GM12878 (cell line): Measurements from ENCODE around the gene GBA2. TPM values are rescaled to one million over a fixed set of nuclear protein-coding genes. Genes with fewer than 3 reads are reported as not detected.

Experiments used
- DPF2 ChIP-seq: fragments of 450-650 bp; IDR thresholded peaks from 2 replicates; pipeline ENCODE4 v1.6.1; 2017; ENCODE audit warnings: mild to moderate bottlenecking
- ETV6 ChIP-seq, 2 experiments: fragments of 450-650 bp in 1 of 2; IDR thresholded peaks in 1 of 2; conservative IDR thresholded peaks in 1 of 2; 2 replicates each; pipeline ENCODE4 v1.6.1; 2014; ENCODE audit warnings: antibody characterized with exemption in 1 of 2, borderline replicate concordance in 1 of 2, low read depth in 1 of 2, mild to moderate bottlenecking in 1 of 2, moderate library complexity in 1 of 2
- GABPA ChIP-seq: IDR thresholded peaks from 2 replicates; pipeline ENCODE4 v1.6.1; 2014; ENCODE audit warnings: antibody characterized with exemption, low read depth, mild to moderate bottlenecking, inconsistent platforms
- HDGF ChIP-seq: fragments of 450-650 bp; IDR thresholded peaks from 2 replicates; pipeline ENCODE4 v1.6.1; 2016; ENCODE audit warnings: antibody characterized with exemption
- HSF1 ChIP-seq: fragments of 150-350 bp; IDR thresholded peaks from 2 replicates; pipeline ENCODE4 v1.6.1; 2014; ENCODE audit warnings: mild to moderate bottlenecking, low read depth, low read length
- KDM1A ChIP-seq: fragments of 200-600 bp; sonication (generic); IDR thresholded peaks from 2 replicates; pipeline ENCODE4 v1.6.1; 2016; ENCODE audit warnings: borderline replicate concordance
- MLLT1 ChIP-seq: fragments of 450-650 bp; IDR thresholded peaks from 2 replicates; pipeline ENCODE4 v1.6.1; 2016; ENCODE audit warnings: mild to moderate bottlenecking
- MXI1 ChIP-seq: fragments of 150-350 bp; IDR thresholded peaks from 2 replicates; pipeline ENCODE4 v1.6.1; 2011; ENCODE audit warnings: low read depth, mild to moderate bottlenecking, inconsistent platforms, low read length, improper control_type of control experiment
- PAX8 ChIP-seq: fragments of 450-650 bp; IDR thresholded peaks from 2 replicates; pipeline ENCODE4 v1.6.1; 2017; ENCODE audit warnings: mild to moderate bottlenecking, moderate library complexity
- SIN3A ChIP-seq: IDR thresholded peaks from 2 replicates; pipeline ENCODE4 v1.6.1; 2012; ENCODE audit warnings: low read depth, low read length, improper control_type of control experiment
- SP1 ChIP-seq: IDR thresholded peaks from one replicate; pipeline ENCODE4 v1.6.1; 2011; ENCODE audit warnings: low read depth, low read length
- SREBF2 ChIP-seq: IDR thresholded peaks from 2 replicates; pipeline ENCODE4 v1.6.1; 2012; ENCODE audit warnings: mild to moderate bottlenecking, low read length
- TBL1XR1 ChIP-seq: IDR thresholded peaks from 2 replicates; pipeline ENCODE4 v1.6.1; 2012; ENCODE audit warnings: low read depth, low read length, improper control_type of control experiment
- ZNF207 ChIP-seq: fragments of 450-650 bp; IDR thresholded peaks from 2 replicates; pipeline ENCODE4 v1.6.1; 2014; ENCODE audit warnings: antibody characterized with exemption, mild to moderate bottlenecking, borderline replicate concordance
- ZNF217 ChIP-seq: fragments of 450-650 bp; IDR thresholded peaks from 2 replicates; pipeline ENCODE4 v1.6.1; 2017; ENCODE audit warnings: antibody characterized with exemption, mild to moderate bottlenecking
- ZNF622 ChIP-seq: fragments of 450-650 bp; IDR thresholded peaks from 2 replicates; pipeline ENCODE4 v1.6.1; 2017; ENCODE audit warnings: mild to moderate bottlenecking, inconsistent platforms
- ZZZ3 ChIP-seq: IDR thresholded peaks from 2 replicates; pipeline ENCODE4 v1.6.1; 2011; ENCODE audit warnings: low read depth; ENCODE audit not compliant: control insufficient read depth, insufficient read length
- polyA plus RNA-seq, 11 experiments: library from polyadenylated mRNA; depleted of rRNA in 4 of 11; unstranded in 6 of 11; stranded (reverse) in 5 of 11; fragments of >200 nt; fragmentation: Nextera tagmentation in 4 of 11; fragmentation: Illumina TruSeq in 1 of 11; extraction: Ambion mirVana in 4 of 11; extraction: Trizol in 1 of 11; gene quantifications; 1 replicate in 1 of 11; 2 replicates in 10 of 11; pipeline versions ENCODE4 v1.2.1 to v1.2.3, GENCODE V29; 2011 to 2016; ENCODE audit warnings: inconsistent platforms in 2 of 11, missing spikeins in 2 of 11, low read depth in 1 of 11
- total RNA-seq, 4 experiments: library from RNA; depleted of rRNA in 3 of 4; stranded (reverse); fragments of >200 nt in 3 of 4; fragmentation: Illumina TruSeq in 1 of 4; extraction: Trizol in 1 of 4; gene quantifications; 2 replicates each; pipeline versions ENCODE4 v1.2.1 to v1.2.3, GENCODE V29; 2013 to 2021

The GBA2 gene
- total and polyA plus RNA-seq, 10 of the 15 experiments (the other 5 are each of a cell fraction or from before 2014, with no cell fraction given), result 15.3 to 45.1 (median 29.1) TPM

- TF ChIP-seq HSF1, result no peak
- no peak for TF ChIP-seq KDM1A
- no peak for TF ChIP-seq ZZZ3
- TF ChIP-seq PAX8, result no peak
- TF ChIP-seq MLLT1, result peak; percentile 97
- no peak for TF ChIP-seq ZNF622
- TF ChIP-seq HDGF, result peak; percentile 88
- TF ChIP-seq ETV6 (conservative IDR thresholded peaks at IDR 0.05 in 1 of 2, IDR thresholded peaks at IDR 0.05 in 1 of 2; ENCODE audit: borderline replicate concordance in 1 of 2, low read depth in 1 of 2), result no peak
- TF ChIP-seq GABPA, result no peak
- TF ChIP-seq MXI1, result 0 out of 2 replicates have a peak, but pooled peaks have one; percentile 2
- no peak for TF ChIP-seq SREBF2
- no peak for TF ChIP-seq TBL1XR1
- TF ChIP-seq SP1, result peak; percentile 44
- no peak for TF ChIP-seq ZNF217
- TF ChIP-seq ZNF207, result no peak
- 0 out of 2 replicates have a peak, but pooled peaks have one; percentile 5 for TF ChIP-seq SIN3A
- TF ChIP-seq DPF2, result peak; percentile 39
Observed at GRCh38 chr9:35729700-35730485, 19.1 kb downstream of the GBA2 start (continued).
